Measurements from ENCODE around the gene ELF2. TPM values are rescaled to one million over a fixed set of nuclear protein-coding genes. Genes with fewer than 3 reads are reported as not detected.

Gene ELF2
- total RNA-seq, 2 donors from 2014 or later: 80.6 to 111 TPM

DNA sequence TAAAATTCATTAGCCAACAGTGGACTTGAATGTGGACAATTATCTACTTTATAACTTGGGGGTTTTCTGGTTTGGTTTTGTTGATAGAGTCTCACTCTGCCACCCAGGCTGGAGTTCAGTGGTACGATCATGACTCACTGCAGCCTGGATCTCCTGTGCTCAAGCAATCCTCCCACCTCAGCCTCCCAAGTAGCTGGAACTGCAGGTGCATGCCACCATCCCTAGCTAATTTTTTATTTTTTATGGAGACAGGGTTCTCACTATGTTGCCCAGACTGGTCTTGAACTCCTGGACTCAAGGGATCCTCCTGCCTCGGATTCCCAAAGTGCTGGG is 12.4 kb upstream of the ELF2 start:
- Histone ChIP-seq H3K4me3 (no peak overlapping the region), H3K27ac (no peak overlapping the region), H3K27me3 (replicated peaks; ENCODE audit: insufficient read depth) (no peaks in the 10 kb centered on the region), H3K36me3 (no peaks in the 10 kb centered on the region), H3K9me3 (no peaks in the 10 kb centered on the region), H3K4me1 (ENCODE audit: control insufficient read depth in 1 of 2, low read depth in 2 of 2) (no peaks in the 10 kb centered on the region)
- TF ChIP-seq CTCF (IDR thresholded peaks at IDR 0.05): no peak
- no peak for DNase-seq (ENCODE audit: low spot score)
- ATAC-seq (ENCODE audit: insufficient number of reproducible peaks, low FRiP score, low read depth): no peak

GRCh38 chr4:139188648-139189416 is 11.8 kb upstream of the ELF2 start:
- Histone ChIP-seq H3K27me3 (replicated peaks; ENCODE audit: insufficient read depth) (no peaks in the 10 kb centered on the region), H3K9me3 (no peaks in the 10 kb centered on the region), H3K4me3 (no peak overlapping the region), H3K4me1 (ENCODE audit: control insufficient read depth in 1 of 2, low read depth in 2 of 2) (no peaks in the 10 kb centered on the region), H3K27ac (no peak overlapping the region), H3K36me3 (no peaks in the 10 kb centered on the region)
- TF ChIP-seq CTCF (IDR thresholded peaks at IDR 0.05): no peak
- no peak for DNase-seq (ENCODE audit: low spot score)
- no peak for ATAC-seq (ENCODE audit: insufficient number of reproducible peaks, low FRiP score, low read depth)

DNA sequence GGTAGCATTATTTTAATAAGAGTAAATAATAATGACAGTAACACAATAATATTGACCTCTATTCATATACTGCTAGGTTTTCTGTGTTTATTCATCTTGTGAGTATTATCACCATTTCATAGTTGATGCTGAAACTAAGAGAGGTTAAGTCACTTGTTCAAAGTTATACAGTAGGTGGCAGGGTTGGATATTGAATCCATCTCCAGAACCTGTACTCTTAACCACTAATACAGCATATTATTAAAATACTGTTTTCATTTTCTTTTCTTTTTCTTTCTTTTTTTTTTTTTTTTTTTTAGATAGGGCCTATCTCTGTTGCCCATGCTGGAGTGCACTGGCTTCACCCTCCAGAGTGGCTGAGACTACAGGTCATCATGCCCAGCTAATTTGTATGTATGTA is 7.1 kb upstream of the ELF2 start:
- TF ChIP-seq CTCF (IDR thresholded peaks at IDR 0.05): no peak
- DNase-seq (ENCODE audit: low spot score) (no peak), ATAC-seq (ENCODE audit: insufficient number of reproducible peaks, low FRiP score, low read depth) (no peak)
- Histone ChIP-seq H3K36me3 (no peaks in the 10 kb centered on the region), H3K4me3 (no peak overlapping the region), H3K9me3 (no peaks in the 10 kb centered on the region), H3K27me3 (replicated peaks; ENCODE audit: insufficient read depth) (no peaks in the 10 kb centered on the region), H3K27ac (no peak overlapping the region), H3K4me1 (ENCODE audit: control insufficient read depth in 1 of 2, low read depth in 2 of 2) (peaks cover under 1% of the 10 kb centered on the region in 2 donors)

GRCh38 chr4:139177869-139178619 is 1.0 kb upstream of the ELF2 start:
- H3K36me3 ChIP-seq: no peaks in the 10 kb centered on the region
- H3K4me3 ChIP-seq: peak overlapping the region; percentile 100
- TF ChIP-seq CTCF (IDR thresholded peaks at IDR 0.05): no peak
- peaks cover 18 to 20% of the 10 kb centered on the region in 2 donors for H3K4me1 ChIP-seq (ENCODE audit: control insufficient read depth in 1 of 2, low read depth in 2 of 2)
- no peaks in the 10 kb centered on the region for H3K9me3 ChIP-seq
- ATAC-seq (ENCODE audit: insufficient number of reproducible peaks, low FRiP score, low read depth): peak; percentile 75
- H3K27me3 ChIP-seq (replicated peaks; ENCODE audit: insufficient read depth): no peaks in the 10 kb centered on the region
- peak overlapping the region; percentile 100 for H3K27ac ChIP-seq
- DNase-seq (ENCODE audit: low spot score): peak; percentile 85

DNA sequence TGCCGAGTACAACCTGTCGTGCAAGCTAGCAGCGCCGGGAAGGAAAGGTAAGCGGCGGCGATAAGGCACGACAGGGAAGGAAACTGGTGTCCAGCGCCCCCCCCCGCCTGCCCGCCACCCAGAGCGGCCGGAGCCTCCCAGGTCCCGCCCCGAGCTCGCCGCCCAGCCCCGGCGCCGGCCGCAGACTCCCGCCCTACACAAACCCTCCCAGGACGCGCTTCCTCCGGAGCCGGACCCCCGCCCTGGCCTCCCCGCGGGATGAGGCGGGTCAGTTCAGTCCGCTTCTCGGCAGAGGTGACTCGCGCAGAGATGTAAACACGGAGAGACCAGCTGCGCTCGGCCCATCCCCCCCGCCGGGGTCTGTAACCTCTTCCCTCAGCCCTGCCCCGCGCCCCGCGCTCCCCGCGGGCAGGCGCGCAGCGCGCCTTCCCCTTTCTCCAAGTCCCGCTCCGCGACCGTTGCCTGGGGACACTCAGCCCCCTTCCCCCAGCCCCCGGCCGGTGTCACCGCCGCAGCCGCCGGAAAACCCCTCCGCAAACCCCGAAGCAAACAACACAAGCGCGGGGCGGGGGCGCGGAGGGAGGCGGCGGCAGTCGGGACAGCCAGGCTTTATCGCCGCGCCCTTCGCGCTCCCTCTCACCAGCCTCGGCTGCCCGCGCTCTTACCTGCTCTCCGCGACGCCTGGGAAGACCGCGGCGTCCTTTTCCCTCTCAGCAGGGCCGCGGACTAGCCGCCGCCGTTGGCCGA is 543 bp downstream of the ELF2 start:
- DNase-seq (ENCODE audit: low spot score) (peak; percentile 74), ATAC-seq (ENCODE audit: insufficient number of reproducible peaks, low FRiP score, low read depth) (peak; percentile 53)
- Histone ChIP-seq H3K27ac (peak overlapping the region; percentile 100), H3K9me3 (no peaks in the 10 kb centered on the region), H3K27me3 (replicated peaks; ENCODE audit: insufficient read depth) (no peaks in the 10 kb centered on the region), H3K36me3 (no peaks in the 10 kb centered on the region), H3K4me3 (peak overlapping the region; percentile 100), H3K4me1 (ENCODE audit: control insufficient read depth in 1 of 2, low read depth in 2 of 2) (peaks cover 28 to 29% of the 10 kb centered on the region in 2 donors)
- TF ChIP-seq CTCF (IDR thresholded peaks at IDR 0.05): no peak
